GM23338 (cell line): ENCODE data around the gene TTC12. TPM values are rescaled to one million over a fixed set of nuclear protein-coding genes. Genes with fewer than 3 reads are reported as not detected.

ENCODE experiments used
- ATAC-seq: fragments of 200-7000 bp; cut with Tn5 transposase; 3 replicates; pipeline ENCODE4 v1.9.1; 2020
- DNase-seq: peaks from one replicate; pipeline ENCODE4 v3.0.0-alpha.2; 2015; ENCODE audit warnings: low spot score
- H2AFZ ChIP-seq: fragments of 200-600 bp; sonication (generic); 2 replicates; pipeline ENCODE4 v1.8.0; 2016; ENCODE audit warnings: antibody characterized with exemption, mild to moderate bottlenecking, moderate library complexity
- H3F3A ChIP-seq: fragments of 200-600 bp; sonication (generic); replicated peaks from 2 replicates; pipeline ENCODE4 v1.8.0; 2017; ENCODE audit warnings: antibody characterized with exemption, mixed run types, low read depth
- H3K27ac ChIP-seq: fragments of 200-600 bp; sonication (generic); 2 replicates; pipeline ENCODE4 v1.6.1; 2016; ENCODE audit warnings: low read depth
- H3K27me3 ChIP-seq: fragments of 200-600 bp; sonication (generic); 2 replicates; pipeline ENCODE4 v1.8.0; 2016; ENCODE audit warnings: mild to moderate bottlenecking, mixed run types, moderate library complexity; ENCODE audit not compliant: insufficient read depth
- H3K36me3 ChIP-seq: fragments of 200-600 bp; sonication (generic); 2 replicates; pipeline ENCODE4 v1.8.0; 2016; ENCODE audit warnings: mild to moderate bottlenecking; ENCODE audit not compliant: insufficient read depth
- H3K4me1 ChIP-seq: fragments of 200-600 bp; sonication (generic); 2 replicates; pipeline ENCODE4 v1.8.0; 2016; ENCODE audit warnings: mild to moderate bottlenecking, moderate library complexity; ENCODE audit not compliant: insufficient read depth
- H3K4me2 ChIP-seq: fragments of 200-600 bp; sonication (generic); 2 replicates; pipeline ENCODE4 v1.7.1; 2017; ENCODE audit warnings: mixed run types
- H3K4me3 ChIP-seq: fragments of 200-600 bp; sonication (generic); 2 replicates; pipeline ENCODE4 v1.6.1; 2016; ENCODE audit warnings: mixed run types
- H3K79me2 ChIP-seq: fragments of 200-600 bp; sonication (generic); replicated peaks from 2 replicates; pipeline ENCODE4 v1.8.0; 2017; ENCODE audit warnings: mild to moderate bottlenecking; ENCODE audit not compliant: insufficient read depth
- H3K9me2 ChIP-seq: fragments of 200-600 bp; sonication (generic); 2 replicates; pipeline ENCODE4 v1.8.0; 2017; ENCODE audit not compliant: insufficient read depth
- H4K20me1 ChIP-seq: fragments of 200-600 bp; sonication (generic); replicated peaks from 2 replicates; pipeline ENCODE4 v1.8.0; 2017; ENCODE audit warnings: mild to moderate bottlenecking; ENCODE audit not compliant: insufficient read depth
- H3K27ac Mint-ChIP-seq: 2 replicates; pipeline ENCODE4 v1.8.0; 2020; ENCODE audit warnings: inconsistent platforms, mild to moderate bottlenecking, moderate library complexity, mixed read lengths
- H3K27me3 Mint-ChIP-seq: 3 replicates; pipeline ENCODE4 v1.8.0; 2022; ENCODE audit warnings: low read depth, mild to moderate bottlenecking, moderate library complexity, mixed read lengths, inconsistent platforms; ENCODE audit not compliant: insufficient read depth, poor library complexity
- H3K36me3 Mint-ChIP-seq: 3 replicates; pipeline ENCODE4 v1.8.0; 2021; ENCODE audit warnings: low read depth, mild to moderate bottlenecking, inconsistent platforms, moderate library complexity, mixed read lengths
- H3K4me1 Mint-ChIP-seq: 3 replicates; pipeline ENCODE4 v1.8.0; 2020; ENCODE audit warnings: mild to moderate bottlenecking, inconsistent platforms, mixed read lengths
- H3K4me3 Mint-ChIP-seq: 3 replicates; pipeline ENCODE4 v1.8.0; 2021; ENCODE audit warnings: moderate library complexity, mild to moderate bottlenecking, inconsistent platforms, mixed read lengths
- H3K9me3 Mint-ChIP-seq: 3 replicates; pipeline ENCODE4 v1.8.0; 2020; ENCODE audit warnings: moderate library complexity, mild to moderate bottlenecking, inconsistent platforms, mixed read lengths
- CREB1 ChIP-seq: fragments of 250-450 bp; sonication (Bioruptor Pico); IDR thresholded peaks from 2 replicates; pipeline ENCODE4 v1.5.0; 2020; ENCODE audit warnings: low read depth, mild to moderate bottlenecking, moderate library complexity
- ETS1 ChIP-seq: IDR thresholded peaks from 2 replicates; pipeline ENCODE4 v1.6.1; 2016; ENCODE audit warnings: antibody characterized with exemption
- JUNB ChIP-seq: IDR thresholded peaks from one replicate; pipeline ENCODE4 v1.6.1; 2016; ENCODE audit warnings: antibody characterized with exemption; ENCODE audit not compliant: unreplicated experiment
- POLR2AphosphoS5 ChIP-seq: IDR thresholded peaks from 2 replicates; pipeline ENCODE4 v1.6.1; 2016; ENCODE audit warnings: antibody characterized with exemption, low read depth
- ZNF462 ChIP-seq: fragments of 250-450 bp; sonication (Bioruptor Pico); IDR thresholded peaks from 2 replicates; pipeline ENCODE4 v1.5.0; 2020; ENCODE audit warnings: mild to moderate bottlenecking, moderate library complexity
- long read RNA-seq: library from polyadenylated mRNA; unstranded; transcript quantifications from one replicate; pipeline ENCODE4 v2.0.0, GENCODE V29; 2020; ENCODE audit not compliant: unreplicated experiment
- polyA plus RNA-seq: library from polyadenylated mRNA; unstranded; fragments of >200 nt; fragmentation: Nextera tagmentation; extraction: Ambion mirVana; gene quantifications from 2 replicates; pipeline ENCODE4 v1.2.1, GENCODE V29; 2016
- total RNA-seq: library from RNA; depleted of rRNA; stranded (reverse); fragments of >200 nt; shearing (Covaris generic); gene quantifications from 2 replicates; pipeline ENCODE4 v1.2.3, GENCODE V29; 2014; rRNA removed

TTC12 gene
- 4.1 and 12.5 TPM in 2 replicates for total RNA-seq
- polyA plus RNA-seq = 3.4 and 5.1 TPM in 2 replicates
- long read RNA-seq, partial matches to known transcripts = 0 of 3 reads
- long read RNA-seq, other reads (novel, unspliced or antisense) = 1 of 3 reads

GRCh38 chr11:113314389-113315301 is at the start of gene TTC12:
Gene TTC12, plus strand, starts transcription at chr11:113314583. Its CDS starts 1,675 bp downstream, at chr11:113316258.
- Histone ChIP-seq H3F3A (no peaks in the 10 kb centered on the region), H3K27me3 (0 out of 2 replicates have a peak, but pooled peaks cover 6% of the 10 kb centered on the region), H3K4me1 (peaks cover 17% of the 10 kb centered on the region), H3K27ac (no peak within 1 kb of the TSS), H3K9me2 (no peaks in the 10 kb centered on the region), H3K79me2 (no peaks in the 10 kb centered on the region), H4K20me1 (no peaks in the 10 kb centered on the region), H3K36me3 (no peaks in the 10 kb centered on the region), H3K4me3 (peak within 1 kb of the TSS; percentile 86), H2AFZ (peak within 1 kb of the TSS; percentile 97), H3K4me2 (peak within 1 kb of the TSS; percentile 92)
- peak within 1 kb of the TSS; percentile 51; the same call in 1 of the 2 replicates for H3K27ac Mint-ChIP-seq
- H3K27me3 Mint-ChIP-seq = peaks cover 8% of the 10 kb centered on the region
- peaks cover 19% of the 10 kb centered on the region for H3K4me1 Mint-ChIP-seq
- DNase-seq (peak; percentile 98), ATAC-seq (peak; percentile 95)
- peak within 1 kb of the TSS; percentile 82 for H3K4me3 Mint-ChIP-seq
- peaks cover 4% of the 10 kb centered on the region; the same call in 2 of the 3 replicates for H3K9me3 Mint-ChIP-seq
- peaks cover 12% of the 10 kb centered on the region; the same call in 2 of the 3 replicates for H3K36me3 Mint-ChIP-seq
- no peak for TF ChIP-seq ETS1
- TF ChIP-seq ZNF462 = no peak
- no peak for TF ChIP-seq JUNB
- TF ChIP-seq CREB1 (CRISPR knock-in tag) = peak; percentile 42; the same call in 1 of the 2 replicates
- peak; percentile 93 for TF ChIP-seq POLR2AphosphoS5
